GM06990 (cell line): ENCODE measurements around the gene GRK3.

Source experiments
- DNase-seq: peaks from one replicate; pipeline ENCODE4 v3.0.0-alpha.2; 2011; ENCODE audit not compliant: insufficient read length; ENCODE audit errors: extremely low read depth
- H3K27me3 ChIP-seq: replicated peaks from 2 replicates; pipeline ENCODE4 v1.6.0; 2011; ENCODE audit warnings: low read length; ENCODE audit not compliant: control insufficient read depth, insufficient read depth
- H3K36me3 ChIP-seq: 2 replicates; pipeline ENCODE4 v1.5.1; 2011; ENCODE audit warnings: low read length; ENCODE audit not compliant: control insufficient read depth, insufficient read depth
- H3K4me3 ChIP-seq: replicated peaks from 2 replicates; pipeline ENCODE4 v1.5.1; 2011; ENCODE audit warnings: low read depth, mild to moderate bottlenecking, control low read depth, low read length
- CTCF ChIP-seq: IDR thresholded peaks from 2 replicates; pipeline ENCODE4 v1.5.1; 2011; ENCODE audit warnings: low read length, control low read depth, mild to moderate bottlenecking, inconsistent platforms; ENCODE audit not compliant: insufficient read depth, poor library complexity, severe bottlenecking

The GRK3 gene

GRCh38 chr22:25729016-25729995 lies 164.8 kb downstream of the GRK3 start:
- DNase-seq, result no peak
- Histone ChIP-seq H3K4me3 (no peak overlapping the region), H3K36me3 (no peaks in the 10 kb centered on the region; the same call in none of the 2 replicates), H3K27me3 (no peaks in the 10 kb centered on the region)
- no peak for TF ChIP-seq CTCF

- Histone ChIP-seq H3K4me3 (no peak overlapping the region), H3K36me3 (no peaks in the 10 kb centered on the region), H3K27me3 (no peaks in the 10 kb centered on the region)
- DNase-seq, result no peak
- no peak for TF ChIP-seq CTCF
Measured at GRCh38 chr22:25735650-25736049, 171.2 kb downstream of the GRK3 start.

- Histone ChIP-seq H3K27me3 (no peaks in the 10 kb centered on the region), H3K36me3 (no peaks in the 10 kb centered on the region), H3K4me3 (no peak overlapping the region)
- no peak for DNase-seq
- no peak for TF ChIP-seq CTCF
Measured at GRCh38 chr22:25736378-25737011, 172.0 kb downstream of the GRK3 start.

GRCh38 chr22:25739659-25740344 lies 175.3 kb downstream of the GRK3 start:
- H3K27me3 ChIP-seq, result no peaks in the 10 kb centered on the region
- no peak for TF ChIP-seq CTCF
- H3K4me3 ChIP-seq, result no peak overlapping the region
- no peaks in the 10 kb centered on the region for H3K36me3 ChIP-seq
- no peak for DNase-seq

GRCh38 chr22:25741692-25742626 lies 177.5 kb downstream of the GRK3 start, which contains the start of gene MYO18B:
MYO18B (plus strand) TSS chr22:25742188; CDS start chr22:25761093, 18,905 bp downstream.
- H3K27me3 ChIP-seq, result no peaks in the 10 kb centered on the region
- no peak for DNase-seq
- no peaks in the 10 kb centered on the region for H3K36me3 ChIP-seq
- H3K4me3 ChIP-seq, result no peak within 1 kb of the TSS
- TF ChIP-seq CTCF, result no peak
